GM18511 (cell line): ENCODE results near the gene RTF1.

ENCODE experiments used
- ATAC-seq: cut with Tn5 transposase; IDR thresholded peaks from one replicate; pipeline ENCODE4 v1.9.1; 2021; ENCODE audit warnings: mild to moderate bottlenecking, moderate library complexity; ENCODE audit not compliant: unreplicated experiment

RTF1 gene

GRCh38 chr15:41484937-41485625, 68.2 kb downstream of the RTF1 start:
- no peak for ATAC-seq

- ATAC-seq = no peak
Observed at GRCh38 chr15:41486286-41486685, 69.4 kb downstream of the RTF1 start.

GRCh38 chr15:41487381-41487780, 70.5 kb downstream of the RTF1 start:
- no peak for ATAC-seq

- no peak for ATAC-seq
Observed at GRCh38 chr15:41487802-41488201, 70.9 kb downstream of the RTF1 start.

GRCh38 chr15:41489641-41490040, 72.7 kb downstream of the RTF1 start:
- no peak for ATAC-seq

GRCh38 chr15:41490355-41490754, 73.5 kb downstream of the RTF1 start:
- no peak for ATAC-seq

- no peak for ATAC-seq
Observed at GRCh38 chr15:41491889-41492288, 75.0 kb downstream of the RTF1 start.

- no peak for ATAC-seq
Observed at GRCh38 chr15:41492597-41493204, 75.8 kb downstream of the RTF1 start.

- peak; percentile 75 for ATAC-seq
Observed at GRCh38 chr15:41493205-41493901, 76.5 kb downstream of the RTF1 start, which contains the start of gene ITPKA. Gene ITPKA, plus strand, starts transcription at chr15:41493874. Its CDS starts 54 bp downstream, at chr15:41493928.

- ATAC-seq = peak; percentile 31
Observed at GRCh38 chr15:41493902-41494189, 77.0 kb downstream of the RTF1 start.

- peak; percentile 16 for ATAC-seq
Observed at GRCh38 chr15:41494190-41494921, 77.5 kb downstream of the RTF1 start.

GRCh38 chr15:41494922-41495735, 78.2 kb downstream of the RTF1 start:
- no peak for ATAC-seq

- ATAC-seq = no peak
Observed at GRCh38 chr15:41495736-41496599, 79.1 kb downstream of the RTF1 start.

- no peak for ATAC-seq
Observed at GRCh38 chr15:41498657-41499056, 81.8 kb downstream of the RTF1 start.

- no peak for ATAC-seq
Observed at GRCh38 chr15:41499109-41499851, 82.4 kb downstream of the RTF1 start.

GRCh38 chr15:41501191-41501917, 84.5 kb downstream of the RTF1 start:
- peak; percentile 51 for ATAC-seq

- ATAC-seq = no peak
Observed at GRCh38 chr15:41501931-41502794, 85.3 kb downstream of the RTF1 start.
